HEK293 (cell line): ENCODE results near the gene MAK.

Source experiments
- CTCF ChIA-PET: fragments of 350-600 bp; formaldehyde crosslinking; extraction: SDS; loops from one replicate; lab custom pipeline; 2021; ENCODE audit warnings: antibody characterized with exemption; lab: Yijun Ruan, JAX
- POLR2A ChIA-PET: fragments of 300-600 bp; formaldehyde crosslinking; extraction: SDS; loops from one replicate; lab custom pipeline; 2020; ENCODE audit warnings: antibody characterized with exemption, inconsistent platforms; lab: Yijun Ruan, JAX
- H3K27ac ChIP-seq: fragments of 200-500 bp; sonication (Bioruptor generic); 2 replicates; pipeline ENCODE4 v1.5.1; 2014; ENCODE audit warnings: low read depth, low read length, control low read depth, inconsistent platforms; ENCODE audit errors: extremely low read depth
- H3K36me3 ChIP-seq, 2 experiments: fragments of 200-500 bp in 1 of 2; sonication (Bioruptor generic) in 1 of 2; 1 replicate in 1 of 2; 2 replicates in 1 of 2; pipeline ENCODE4 v1.5.1; 2014 to 2017; ENCODE audit warnings: inconsistent platforms in 2 of 2, low read length in 2 of 2; ENCODE audit not compliant: control insufficient read depth in 2 of 2, insufficient read depth in 1 of 2
- H3K4me1 ChIP-seq: fragments of 200-500 bp; sonication (Bioruptor generic); 2 replicates; pipeline ENCODE4 v1.5.1; 2014; ENCODE audit warnings: mild to moderate bottlenecking, low read length, inconsistent platforms; ENCODE audit not compliant: control insufficient read depth, insufficient read depth
- H3K4me3 ChIP-seq: 2 replicates; pipeline ENCODE4 v1.5.1; 2011; ENCODE audit warnings: low read depth, mild to moderate bottlenecking, control low read depth, low read length, moderate library complexity
- H3K9me3 ChIP-seq: fragments of 200-500 bp; sonication (Bioruptor generic); 2 replicates; pipeline ENCODE4 v1.5.1; 2014; ENCODE audit warnings: low read depth, low read length, inconsistent platforms; ENCODE audit not compliant: control insufficient read depth, insufficient read depth
- OVOL3 ChIP-seq: fragments of 450-650 bp; formaldehyde crosslinking; IDR thresholded peaks from 2 replicates; pipeline ENCODE4 v1.5.1; 2016; ENCODE audit warnings: missing biosample characterization, missing genetic modification characterization
- RBAK ChIP-seq: fragments of 450-650 bp; formaldehyde crosslinking; IDR thresholded peaks from 2 replicates; pipeline ENCODE4 v1.5.1; 2016; ENCODE audit warnings: missing biosample characterization, missing genetic modification characterization
- WT1 ChIP-seq: fragments of 450-650 bp; formaldehyde crosslinking; IDR thresholded peaks from 2 replicates; pipeline ENCODE4 v1.5.1; 2016; ENCODE audit warnings: missing biosample characterization, missing genetic modification characterization
- ZNF138 ChIP-seq: fragments of 450-650 bp; formaldehyde crosslinking; IDR thresholded peaks from 2 replicates; pipeline ENCODE4 v1.5.1; 2016; ENCODE audit warnings: missing biosample characterization, missing genetic modification characterization, borderline replicate concordance
- ZNF214 ChIP-seq: fragments of 450-650 bp; formaldehyde crosslinking; IDR thresholded peaks from 2 replicates; pipeline ENCODE4 v1.5.1; 2017; ENCODE audit warnings: missing biosample characterization, mild to moderate bottlenecking, missing genetic modification characterization, borderline replicate concordance
- ZNF223 ChIP-seq: fragments of 450-650 bp; formaldehyde crosslinking; IDR thresholded peaks from 2 replicates; pipeline ENCODE4 v1.5.1; 2016; ENCODE audit warnings: missing biosample characterization, missing genetic modification characterization
- ZNF529 ChIP-seq: fragments of 450-650 bp; formaldehyde crosslinking; IDR thresholded peaks from 2 replicates; pipeline ENCODE4 v1.5.1; 2017; ENCODE audit warnings: missing genetic modification characterization, missing biosample characterization; ENCODE audit not compliant: insufficient replicate concordance
- ZNF544 ChIP-seq: fragments of 450-650 bp; formaldehyde crosslinking; IDR thresholded peaks from 2 replicates; pipeline ENCODE4 v1.5.0; 2017; ENCODE audit warnings: missing biosample characterization, missing genetic modification characterization
- ZNF585B ChIP-seq: fragments of 450-650 bp; formaldehyde crosslinking; IDR thresholded peaks from 2 replicates; pipeline ENCODE4 v1.5.1; 2016; ENCODE audit warnings: missing biosample characterization, missing genetic modification characterization
- ZNF610 ChIP-seq: fragments of 450-650 bp; formaldehyde crosslinking; IDR thresholded peaks from 2 replicates; pipeline ENCODE4 v1.5.1; 2016; ENCODE audit warnings: missing biosample characterization, missing genetic modification characterization, borderline replicate concordance
- ZNF626 ChIP-seq: fragments of 450-650 bp; sonication (Bioruptor Pico); formaldehyde crosslinking; IDR thresholded peaks from 2 replicates; pipeline ENCODE4 v1.5.1; 2018; ENCODE audit warnings: missing biosample characterization, missing genetic modification characterization, inconsistent platforms
- ZNF654 ChIP-seq: fragments of 450-650 bp; formaldehyde crosslinking; IDR thresholded peaks from 2 replicates; pipeline ENCODE4 v1.5.1; 2016; ENCODE audit warnings: low read depth, missing biosample characterization, missing genetic modification characterization
- ZNF670 ChIP-seq: fragments of 450-650 bp; formaldehyde crosslinking; IDR thresholded peaks from 2 replicates; pipeline ENCODE4 v1.5.1; 2016; ENCODE audit warnings: missing biosample characterization, missing genetic modification characterization, low read depth
- ZNF768 ChIP-seq: fragments of 450-650 bp; formaldehyde crosslinking; IDR thresholded peaks from 2 replicates; pipeline ENCODE4 v1.5.1; 2018; ENCODE audit warnings: missing biosample characterization, mild to moderate bottlenecking, missing genetic modification characterization
- ZNF777 ChIP-seq: fragments of 450-650 bp; formaldehyde crosslinking; IDR thresholded peaks from 2 replicates; pipeline ENCODE4 v1.5.1; 2017; ENCODE audit warnings: missing biosample characterization, missing genetic modification characterization, borderline replicate concordance
- ZNF837 ChIP-seq: fragments of 450-650 bp; formaldehyde crosslinking; IDR thresholded peaks from 2 replicates; pipeline ENCODE4 v1.5.1; 2016; ENCODE audit warnings: missing biosample characterization, missing genetic modification characterization
- ZXDB ChIP-seq: fragments of 450-650 bp; formaldehyde crosslinking; IDR thresholded peaks from 2 replicates; pipeline ENCODE4 v1.5.1; 2016; ENCODE audit warnings: missing biosample characterization, missing genetic modification characterization
- TF ChIP-seq, protein P1 (sequence below): fragments of 450-650 bp; formaldehyde crosslinking; IDR thresholded peaks from 2 replicates; pipeline ENCODE4 v1.5.1; 2017; ENCODE audit warnings: missing biosample characterization, missing genetic modification characterization
- TF ChIP-seq, protein P2 (sequence below): fragments of 450-650 bp; formaldehyde crosslinking; IDR thresholded peaks from 2 replicates; pipeline ENCODE4 v1.5.1; 2016; ENCODE audit warnings: missing biosample characterization, missing genetic modification characterization
- TF ChIP-seq, protein P3 (sequence below): fragments of 450-650 bp; formaldehyde crosslinking; conservative IDR thresholded peaks from 2 replicates; pipeline ENCODE4 v1.5.1; 2016; ENCODE audit warnings: low read depth, missing biosample characterization, missing genetic modification characterization
- TF ChIP-seq, protein P4 (sequence below): fragments of 450-650 bp; formaldehyde crosslinking; IDR thresholded peaks from 2 replicates; pipeline ENCODE4 v1.5.1; 2016; ENCODE audit warnings: missing biosample characterization, missing genetic modification characterization, low read depth
- TF ChIP-seq, protein P5 (sequence below): fragments of 450-650 bp; formaldehyde crosslinking; IDR thresholded peaks from 2 replicates; pipeline ENCODE4 v1.5.1; 2016; ENCODE audit warnings: missing biosample characterization, missing genetic modification characterization
- TF ChIP-seq, protein P6 (sequence below): fragments of 450-650 bp; formaldehyde crosslinking; IDR thresholded peaks from 2 replicates; pipeline ENCODE4 v1.5.1; 2016; ENCODE audit warnings: missing biosample characterization, missing genetic modification characterization

The MAK gene

DNA sequence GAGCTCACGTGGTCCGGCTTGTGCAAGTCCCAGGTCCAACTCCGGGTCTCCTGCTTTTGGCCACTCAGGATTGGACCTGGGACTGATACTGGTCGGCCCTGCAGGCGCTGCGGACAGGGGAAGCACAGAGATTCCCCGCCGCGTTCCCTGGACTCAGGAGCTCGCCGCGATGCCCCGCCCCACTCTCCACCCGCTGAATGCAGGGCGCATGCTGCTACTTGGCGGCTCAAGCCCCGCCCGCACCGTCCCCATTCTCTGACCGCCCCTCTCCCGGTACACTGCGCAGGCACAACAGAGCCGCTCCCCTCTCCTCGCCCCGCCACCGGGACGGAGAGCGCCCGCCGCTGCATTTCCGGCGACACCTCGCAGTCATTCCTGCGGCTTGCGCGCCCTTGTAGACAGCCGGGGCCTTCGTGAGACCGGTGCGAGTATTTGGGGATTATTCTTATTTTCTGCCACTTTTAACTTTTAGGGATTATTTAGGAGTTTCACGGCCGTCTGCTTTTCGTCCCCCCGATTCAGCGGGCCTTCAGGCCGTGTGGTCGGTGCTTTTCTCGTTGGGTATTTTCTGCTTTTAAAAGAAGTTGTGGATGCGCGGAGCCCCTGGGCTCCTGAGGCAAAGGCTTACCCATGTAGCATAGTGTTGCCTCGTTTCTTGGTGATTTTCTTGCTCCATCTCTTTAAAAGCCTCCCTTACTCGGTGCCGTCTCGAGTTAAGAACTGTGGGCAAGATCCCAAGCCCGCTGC lies 115.3 kb downstream of the MAK start, which contains the start of gene TMEM14C:
TSS of gene TMEM14C (plus strand) at position 251 of the 747 bp plus-strand sequence. CDS start 1,544 bp downstream, outside the sequence.
- Histone ChIP-seq H3K4me3 (peak within 1 kb of the TSS; percentile 64), H3K9me3 (no peaks in the 10 kb centered on the region), H3K4me1 (no peaks in the 10 kb centered on the region), H3K27ac (peak within 1 kb of the TSS; percentile 82), H3K36me3 (peaks cover 0 to 24% of the 10 kb centered on the region in 2 experiments; a peak in 2 of 3 replicates)
- CTCF ChIA-PET, result interaction anchor here (0.6 to 1.5 kb wide), 8 partner anchors 12 to 1510 kb away, joined by 3 to 5 read pairs (median 4); no protein-coding TSS in a partner anchor
- POLR2A ChIA-PET, result interaction anchor here (0.5 to 7.8 kb wide), 18 partner anchors 11 to 242 kb away, joined by 3 to 82 read pairs (median 4); partner anchors contain the start of genes C6orf52, GCNT2, PAK1IP1 and SYCP2L
- TF ChIP-seq ZNF223 (tag by site-specific recombination) (no peak), ZNF610 (tag by site-specific recombination) (peak; percentile 93), ZNF529 (tag by site-specific recombination) (no peak), ZNF626 (tag by site-specific recombination) (no peak), ZNF670 (no peak), ZNF585B (no peak), ZNF837 (tag by site-specific recombination) (no peak), ZNF214 (tag by site-specific recombination) (no peak), ZNF777 (tag by site-specific recombination) (no peak), ZNF654 (tag by site-specific recombination) (no peak), RBAK (no peak), ZNF768 (tag by site-specific recombination) (peak; percentile 56; the same call in 1 of the 2 replicates), WT1 (no peak; the same call in 1 of the 2 replicates), ZNF544 (no peak), ZNF138 (tag by site-specific recombination) (no peak), OVOL3 (tag by site-specific recombination) (no peak), ZXDB (tag by site-specific recombination) (0 out of 2 replicates have a peak, but pooled peaks have one; percentile 65)
- TF ChIP-seq, protein P1, sequence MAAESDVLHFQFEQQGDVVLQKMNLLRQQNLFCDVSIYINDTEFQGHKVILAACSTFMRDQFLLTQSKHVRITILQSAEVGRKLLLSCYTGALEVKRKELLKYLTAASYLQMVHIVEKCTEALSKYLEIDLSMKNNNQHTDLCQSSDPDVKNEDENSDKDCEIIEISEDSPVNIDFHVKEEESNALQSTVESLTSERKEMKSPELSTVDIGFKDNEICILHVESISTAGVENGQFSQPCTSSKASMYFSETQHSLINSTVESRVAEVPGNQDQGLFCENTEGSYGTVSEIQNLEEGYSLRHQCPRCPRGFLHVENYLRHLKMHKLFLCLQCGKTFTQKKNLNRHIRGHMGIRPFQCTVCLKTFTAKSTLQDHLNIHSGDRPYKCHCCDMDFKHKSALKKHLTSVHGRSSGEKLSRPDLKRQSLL, result no peak
- TF ChIP-seq, protein P2, sequence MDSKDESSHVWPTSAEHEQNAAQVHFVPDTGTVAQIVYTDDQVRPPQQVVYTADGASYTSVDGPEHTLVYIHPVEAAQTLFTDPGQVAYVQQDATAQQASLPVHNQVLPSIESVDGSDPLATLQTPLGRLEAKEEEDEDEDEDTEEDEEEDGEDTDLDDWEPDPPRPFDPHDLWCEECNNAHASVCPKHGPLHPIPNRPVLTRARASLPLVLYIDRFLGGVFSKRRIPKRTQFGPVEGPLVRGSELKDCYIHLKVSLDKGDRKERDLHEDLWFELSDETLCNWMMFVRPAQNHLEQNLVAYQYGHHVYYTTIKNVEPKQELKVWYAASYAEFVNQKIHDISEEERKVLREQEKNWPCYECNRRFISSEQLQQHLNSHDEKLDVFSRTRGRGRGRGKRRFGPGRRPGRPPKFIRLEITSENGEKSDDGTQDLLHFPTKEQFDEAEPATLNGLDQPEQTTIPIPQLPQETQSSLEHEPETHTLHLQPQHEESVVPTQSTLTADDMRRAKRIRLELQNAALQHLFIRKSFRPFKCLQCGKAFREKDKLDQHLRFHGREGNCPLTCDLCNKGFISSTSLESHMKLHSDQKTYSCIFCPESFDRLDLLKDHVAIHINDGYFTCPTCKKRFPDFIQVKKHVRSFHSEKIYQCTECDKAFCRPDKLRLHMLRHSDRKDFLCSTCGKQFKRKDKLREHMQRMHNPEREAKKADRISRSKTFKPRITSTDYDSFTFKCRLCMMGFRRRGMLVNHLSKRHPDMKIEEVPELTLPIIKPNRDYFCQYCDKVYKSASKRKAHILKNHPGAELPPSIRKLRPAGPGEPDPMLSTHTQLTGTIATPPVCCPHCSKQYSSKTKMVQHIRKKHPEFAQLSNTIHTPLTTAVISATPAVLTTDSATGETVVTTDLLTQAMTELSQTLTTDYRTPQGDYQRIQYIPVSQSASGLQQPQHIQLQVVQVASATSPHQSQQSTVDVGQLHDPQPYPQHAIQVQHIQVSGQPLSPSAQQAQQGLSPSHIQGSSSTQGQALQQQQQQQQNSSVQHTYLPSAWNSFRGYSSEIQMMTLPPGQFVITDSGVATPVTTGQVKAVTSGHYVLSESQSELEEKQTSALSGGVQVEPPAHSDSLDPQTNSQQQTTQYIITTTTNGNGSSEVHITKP, result peak; percentile 53
- TF ChIP-seq, protein P3, sequence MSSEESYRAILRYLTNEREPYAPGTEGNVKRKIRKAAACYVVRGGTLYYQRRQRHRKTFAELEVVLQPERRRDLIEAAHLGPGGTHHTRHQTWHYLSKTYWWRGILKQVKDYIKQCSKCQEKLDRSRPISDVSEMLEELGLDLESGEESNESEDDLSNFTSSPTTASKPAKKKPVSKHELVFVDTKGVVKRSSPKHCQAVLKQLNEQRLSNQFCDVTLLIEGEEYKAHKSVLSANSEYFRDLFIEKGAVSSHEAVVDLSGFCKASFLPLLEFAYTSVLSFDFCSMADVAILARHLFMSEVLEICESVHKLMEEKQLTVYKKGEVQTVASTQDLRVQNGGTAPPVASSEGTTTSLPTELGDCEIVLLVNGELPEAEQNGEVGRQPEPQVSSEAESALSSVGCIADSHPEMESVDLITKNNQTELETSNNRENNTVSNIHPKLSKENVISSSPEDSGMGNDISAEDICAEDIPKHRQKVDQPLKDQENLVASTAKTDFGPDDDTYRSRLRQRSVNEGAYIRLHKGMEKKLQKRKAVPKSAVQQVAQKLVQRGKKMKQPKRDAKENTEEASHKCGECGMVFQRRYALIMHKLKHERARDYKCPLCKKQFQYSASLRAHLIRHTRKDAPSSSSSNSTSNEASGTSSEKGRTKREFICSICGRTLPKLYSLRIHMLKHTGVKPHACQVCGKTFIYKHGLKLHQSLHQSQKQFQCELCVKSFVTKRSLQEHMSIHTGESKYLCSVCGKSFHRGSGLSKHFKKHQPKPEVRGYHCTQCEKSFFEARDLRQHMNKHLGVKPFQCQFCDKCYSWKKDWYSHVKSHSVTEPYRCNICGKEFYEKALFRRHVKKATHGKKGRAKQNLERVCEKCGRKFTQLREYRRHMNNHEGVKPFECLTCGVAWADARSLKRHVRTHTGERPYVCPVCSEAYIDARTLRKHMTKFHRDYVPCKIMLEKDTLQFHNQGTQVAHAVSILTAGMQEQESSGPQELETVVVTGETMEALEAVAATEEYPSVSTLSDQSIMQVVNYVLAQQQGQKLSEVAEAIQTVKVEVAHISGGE (tag by site-specific recombination), result peak; percentile 85
- TF ChIP-seq, protein P4, sequence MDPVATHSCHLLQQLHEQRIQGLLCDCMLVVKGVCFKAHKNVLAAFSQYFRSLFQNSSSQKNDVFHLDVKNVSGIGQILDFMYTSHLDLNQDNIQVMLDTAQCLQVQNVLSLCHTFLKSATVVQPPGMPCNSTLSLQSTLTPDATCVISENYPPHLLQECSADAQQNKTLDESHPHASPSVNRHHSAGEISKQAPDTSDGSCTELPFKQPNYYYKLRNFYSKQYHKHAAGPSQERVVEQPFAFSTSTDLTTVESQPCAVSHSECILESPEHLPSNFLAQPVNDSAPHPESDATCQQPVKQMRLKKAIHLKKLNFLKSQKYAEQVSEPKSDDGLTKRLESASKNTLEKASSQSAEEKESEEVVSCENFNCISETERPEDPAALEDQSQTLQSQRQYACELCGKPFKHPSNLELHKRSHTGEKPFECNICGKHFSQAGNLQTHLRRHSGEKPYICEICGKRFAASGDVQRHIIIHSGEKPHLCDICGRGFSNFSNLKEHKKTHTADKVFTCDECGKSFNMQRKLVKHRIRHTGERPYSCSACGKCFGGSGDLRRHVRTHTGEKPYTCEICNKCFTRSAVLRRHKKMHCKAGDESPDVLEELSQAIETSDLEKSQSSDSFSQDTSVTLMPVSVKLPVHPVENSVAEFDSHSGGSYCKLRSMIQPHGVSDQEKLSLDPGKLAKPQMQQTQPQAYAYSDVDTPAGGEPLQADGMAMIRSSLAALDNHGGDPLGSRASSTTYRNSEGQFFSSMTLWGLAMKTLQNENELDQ (tag by site-specific recombination), result no peak
- TF ChIP-seq, protein P5, sequence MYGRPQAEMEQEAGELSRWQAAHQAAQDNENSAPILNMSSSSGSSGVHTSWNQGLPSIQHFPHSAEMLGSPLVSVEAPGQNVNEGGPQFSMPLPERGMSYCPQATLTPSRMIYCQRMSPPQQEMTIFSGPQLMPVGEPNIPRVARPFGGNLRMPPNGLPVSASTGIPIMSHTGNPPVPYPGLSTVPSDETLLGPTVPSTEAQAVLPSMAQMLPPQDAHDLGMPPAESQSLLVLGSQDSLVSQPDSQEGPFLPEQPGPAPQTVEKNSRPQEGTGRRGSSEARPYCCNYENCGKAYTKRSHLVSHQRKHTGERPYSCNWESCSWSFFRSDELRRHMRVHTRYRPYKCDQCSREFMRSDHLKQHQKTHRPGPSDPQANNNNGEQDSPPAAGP (tag by site-specific recombination), result no peak; the same call in 1 of the 2 replicates
- TF ChIP-seq, protein P6, sequence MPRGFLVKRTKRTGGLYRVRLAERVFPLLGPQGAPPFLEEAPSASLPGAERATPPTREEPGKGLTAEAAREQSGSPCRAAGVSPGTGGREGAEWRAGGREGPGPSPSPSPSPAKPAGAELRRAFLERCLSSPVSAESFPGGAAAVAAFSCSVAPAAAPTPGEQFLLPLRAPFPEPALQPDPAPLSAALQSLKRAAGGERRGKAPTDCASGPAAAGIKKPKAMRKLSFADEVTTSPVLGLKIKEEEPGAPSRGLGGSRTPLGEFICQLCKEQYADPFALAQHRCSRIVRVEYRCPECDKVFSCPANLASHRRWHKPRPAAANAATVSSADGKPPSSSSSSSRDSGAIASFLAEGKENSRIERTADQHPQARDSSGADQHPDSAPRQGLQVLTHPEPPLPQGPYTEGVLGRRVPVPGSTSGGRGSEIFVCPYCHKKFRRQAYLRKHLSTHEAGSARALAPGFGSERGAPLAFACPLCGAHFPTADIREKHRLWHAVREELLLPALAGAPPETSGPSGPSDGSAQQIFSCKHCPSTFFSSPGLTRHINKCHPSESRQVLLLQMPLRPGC (tag by site-specific recombination), result peak; percentile 58; the same call in 1 of the 2 replicates
